Gastrocnemius medialis (tissue), 4 donors: ENCODE measurements around the gene CREBBP. TPM values are rescaled to one million over a fixed set of nuclear protein-coding genes. Genes with fewer than 3 reads are reported as not detected.

Source experiments
- ATAC-seq, 2 donors: fragments of 150-250 bp; one replicate each; pipeline ENCODE4 v1.9.1; 2016
- DNase-seq, 2 donors: peaks; one replicate each; pipeline ENCODE4 v3.0.0-alpha.2; 2019
- H3K27ac ChIP-seq, 4 donors: fragments of 200-600 bp; sonication (generic); 1 replicate in 1 of 4; 2 replicates in 3 of 4; pipeline ENCODE4 v1.5.1; 2016 to 2018; ENCODE audit warnings: mild to moderate bottlenecking in 2 of 4, moderate library complexity in 1 of 4
- H3K27me3 ChIP-seq, 3 donors: fragments of 200-600 bp; sonication (generic) in 2 of 3; 1 replicate in 1 of 3; 2 replicates in 2 of 3; pipeline versions ENCODE4 v1.5.1 to v1.6.0; 2016 to 2019; ENCODE audit warnings: mild to moderate bottlenecking in 1 of 3, moderate library complexity in 1 of 3
- H3K36me3 ChIP-seq, 2 donors: fragments of 200-600 bp; sonication (generic) in 1 of 2; one replicate each; pipeline ENCODE4 v1.5.1; 2017 to 2018
- H3K4me1 ChIP-seq, 2 donors: fragments of 200-600 bp; sonication (generic) in 1 of 2; one replicate each; pipeline ENCODE4 v1.5.1; 2016 to 2017; ENCODE audit warnings: mild to moderate bottlenecking in 2 of 2
- H3K4me3 ChIP-seq, 4 donors: fragments of 200-600 bp; sonication (generic) in 3 of 4; 1 replicate in 1 of 4; 2 replicates in 3 of 4; pipeline ENCODE4 v1.5.1; 2016 to 2019; ENCODE audit warnings: mild to moderate bottlenecking in 2 of 4
- H3K9me3 ChIP-seq, 3 donors: fragments of 200-600 bp; sonication (generic) in 2 of 3; 1 replicate in 1 of 3; 2 replicates in 2 of 3; pipeline ENCODE4 v1.5.1; 2016 to 2019
- CTCF ChIP-seq, 5 experiments: fragments of 450-650 bp in 3 of 5; fragments of 200-600 bp in 2 of 5; sonication (generic) in 2 of 5; IDR thresholded peaks in 4 of 5; conservative IDR thresholded peaks in 1 of 5; 1 replicate in 4 of 5; 2 replicates in 1 of 5; pipeline ENCODE4 v1.5.1; 2016 to 2019; ENCODE audit warnings: antibody characterized with exemption in 5 of 5, mild to moderate bottlenecking in 3 of 5, moderate library complexity in 3 of 5
- POLR2A ChIP-seq, 2 donors: fragments of 450-650 bp; IDR thresholded peaks; one replicate each; pipeline ENCODE4 v1.6.1; 2017; ENCODE audit warnings: antibody characterized with exemption in 2 of 2, mild to moderate bottlenecking in 2 of 2, moderate library complexity in 2 of 2
- in situ Hi-C, 4 donors: fragments of 200-750 bp; cut with MboI; loops; one replicate each; pipeline versions ENCODE4 v1.15.0 to v1.8.0; 2017; ENCODE audit warnings: low sequenced_read_pairs in 4 of 4
- intact Hi-C: fragments of 100-400 bp; cut with DNase I; formaldehyde crosslinking; loops from one replicate; pipeline ENCODE4 v1.15.1; 2023; ENCODE audit warnings: low total_unique reads
- total RNA-seq, 4 donors: library from RNA; depleted of rRNA; stranded (reverse); fragments of >200 nt; gene quantifications; one replicate each; pipeline versions ENCODE4 v1.1.0 to v1.2.3, GENCODE V29; 2016

Gene CREBBP
- total RNA-seq, 4 donors from 2014 or later: 39.8 to 61.3 (median 53.5) TPM

GRCh38 chr16:3797904-3798811 is 82.4 kb downstream of the CREBBP start:
- ATAC-seq: no peak
- no peak for TF ChIP-seq CTCF (IDR thresholded peaks at IDR 0.05 in 4 of 5, conservative IDR thresholded peaks at IDR 0.05 in 1 of 5)
- no peak for TF ChIP-seq POLR2A (IDR thresholded peaks at IDR 0.05)
- H3K27ac ChIP-seq: no peak overlapping the region
- no peak overlapping the region for H3K4me3 ChIP-seq
- H3K27me3 ChIP-seq: no peaks in the 10 kb centered on the region
- intact Hi-C loops (loop anchor here (5.0 kb wide), 1 partner anchor 49 kb away; no protein-coding TSS in a partner anchor), in situ Hi-C loops (no loop called here)
- no peaks in the 10 kb centered on the region for H3K9me3 ChIP-seq
- H3K36me3 ChIP-seq: no peaks in the 10 kb centered on the region
- H3K4me1 ChIP-seq: peaks cover 47 to 75% of the 10 kb centered on the region in 2 donors
- DNase-seq: no peak

- Histone ChIP-seq H3K36me3 (no peaks in the 10 kb centered on the region), H3K4me3 (no peak overlapping the region), H3K4me1 (peaks cover 54 to 77% of the 10 kb centered on the region in 2 donors), H3K27ac (no peak overlapping the region), H3K9me3 (no peaks in the 10 kb centered on the region), H3K27me3 (no peaks in the 10 kb centered on the region)
- intact Hi-C loops: loop anchor here (5.0 kb wide), 1 partner anchor 50 kb away; no protein-coding TSS in a partner anchor
- TF ChIP-seq POLR2A (IDR thresholded peaks at IDR 0.05) (no peak), CTCF (IDR thresholded peaks at IDR 0.05 in 4 of 5, conservative IDR thresholded peaks at IDR 0.05 in 1 of 5) (no peak)
- DNase-seq (no peak), ATAC-seq (no peak)
- in situ Hi-C loops: no loop called here
Observed at GRCh38 chr16:3797473-3797872, 83.0 kb downstream of the CREBBP start.

GRCh38 chr16:3793161-3793576 is 87.3 kb downstream of the CREBBP start:
- Histone ChIP-seq H3K4me3 (no peak overlapping the region), H3K9me3 (no peaks in the 10 kb centered on the region), H3K27me3 (no peaks in the 10 kb centered on the region), H3K4me1 (peaks cover 49% of the 10 kb centered on the region in 2 donors), H3K27ac (peak overlapping the region; percentile 70 to 83 (median 80)), H3K36me3 (peaks cover 0 to 17% of the 10 kb centered on the region in 2 donors)
- TF ChIP-seq CTCF (IDR thresholded peaks at IDR 0.05 in 4 of 5, conservative IDR thresholded peaks at IDR 0.05 in 1 of 5) (peak in 1 of 5 experiments; percentile 21), POLR2A (IDR thresholded peaks at IDR 0.05) (no peak)
- ATAC-seq (peak; percentile 90), DNase-seq (peak; percentile 33 to 68)
- intact Hi-C loops: no loop called here
- in situ Hi-C loops: no loop called here

GRCh38 chr16:3792472-3793012 is 88.0 kb downstream of the CREBBP start:
- Histone ChIP-seq H3K27me3 (no peaks in the 10 kb centered on the region), H3K36me3 (peaks cover 0 to 17% of the 10 kb centered on the region in 2 donors), H3K4me1 (peaks cover 42 to 44% of the 10 kb centered on the region in 2 donors), H3K9me3 (no peaks in the 10 kb centered on the region), H3K4me3 (no peak overlapping the region), H3K27ac (peak overlapping the region; percentile 70 to 83 (median 80))
- DNase-seq (no peak), ATAC-seq (no peak)
- intact Hi-C loops: no loop called here
- in situ Hi-C loops: no loop called here
- TF ChIP-seq POLR2A (IDR thresholded peaks at IDR 0.05) (no peak), CTCF (IDR thresholded peaks at IDR 0.05 in 4 of 5, conservative IDR thresholded peaks at IDR 0.05 in 1 of 5) (no peak)
